ENCODE data around the gene PSMD14. TPM values are rescaled to one million over a fixed set of nuclear protein-coding genes. Genes with fewer than 3 reads are reported as not detected.

PSMD14 gene
- total and polyA plus RNA-seq, 8 donors = 36.7 to 64.3 (median 40.9) TPM

DNA sequence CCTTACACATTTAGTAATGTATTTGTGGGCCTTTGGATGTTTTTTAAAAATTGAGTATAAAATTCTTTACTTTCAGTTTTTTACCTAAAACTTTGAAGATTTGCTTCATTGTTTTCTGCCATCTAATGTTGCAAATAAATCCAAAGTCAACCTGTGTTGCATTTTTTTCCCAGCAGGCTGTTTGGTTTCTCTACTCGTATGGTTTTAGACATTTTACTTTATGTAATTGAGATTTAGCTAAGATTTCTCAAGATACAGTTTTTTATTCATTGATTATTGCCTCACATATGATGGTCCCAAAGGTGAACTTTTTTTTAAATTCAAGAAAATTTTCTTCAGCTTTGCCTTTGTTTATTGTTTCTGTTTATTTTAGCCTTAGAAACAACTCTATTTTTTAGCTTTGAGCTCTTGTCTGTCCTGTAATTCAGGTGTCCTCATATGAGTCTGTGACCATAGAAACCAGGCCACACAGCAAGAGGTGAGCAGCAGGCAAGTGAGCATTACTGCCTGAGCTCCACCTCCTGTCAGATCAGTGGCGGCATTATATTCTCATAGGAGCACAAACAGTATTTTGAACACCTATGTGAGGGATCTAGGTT lies 54.4 kb downstream of the PSMD14 start:
- H3K36me3 ChIP-seq = peaks cover 0 to 22% of the 10 kb centered on the region in 2 donors
- DNase-seq = no peak
- TF ChIP-seq, protein P1, sequence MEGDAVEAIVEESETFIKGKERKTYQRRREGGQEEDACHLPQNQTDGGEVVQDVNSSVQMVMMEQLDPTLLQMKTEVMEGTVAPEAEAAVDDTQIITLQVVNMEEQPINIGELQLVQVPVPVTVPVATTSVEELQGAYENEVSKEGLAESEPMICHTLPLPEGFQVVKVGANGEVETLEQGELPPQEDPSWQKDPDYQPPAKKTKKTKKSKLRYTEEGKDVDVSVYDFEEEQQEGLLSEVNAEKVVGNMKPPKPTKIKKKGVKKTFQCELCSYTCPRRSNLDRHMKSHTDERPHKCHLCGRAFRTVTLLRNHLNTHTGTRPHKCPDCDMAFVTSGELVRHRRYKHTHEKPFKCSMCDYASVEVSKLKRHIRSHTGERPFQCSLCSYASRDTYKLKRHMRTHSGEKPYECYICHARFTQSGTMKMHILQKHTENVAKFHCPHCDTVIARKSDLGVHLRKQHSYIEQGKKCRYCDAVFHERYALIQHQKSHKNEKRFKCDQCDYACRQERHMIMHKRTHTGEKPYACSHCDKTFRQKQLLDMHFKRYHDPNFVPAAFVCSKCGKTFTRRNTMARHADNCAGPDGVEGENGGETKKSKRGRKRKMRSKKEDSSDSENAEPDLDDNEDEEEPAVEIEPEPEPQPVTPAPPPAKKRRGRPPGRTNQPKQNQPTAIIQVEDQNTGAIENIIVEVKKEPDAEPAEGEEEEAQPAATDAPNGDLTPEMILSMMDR (IDR thresholded peaks at IDR 0.05) = no peak
- H3K27ac ChIP-seq = no peak overlapping the region
- no peaks in the 10 kb centered on the region for H3K27me3 ChIP-seq
- peaks cover 0 to 37% of the 10 kb centered on the region in 2 donors for H3K9me3 ChIP-seq
- intact Hi-C loops (cut with DNase I) = no loop called here
- ATAC-seq = no peak
- no peak overlapping the region for H3K4me3 ChIP-seq
- H3K4me1 ChIP-seq = no peaks in the 10 kb centered on the region

DNA sequence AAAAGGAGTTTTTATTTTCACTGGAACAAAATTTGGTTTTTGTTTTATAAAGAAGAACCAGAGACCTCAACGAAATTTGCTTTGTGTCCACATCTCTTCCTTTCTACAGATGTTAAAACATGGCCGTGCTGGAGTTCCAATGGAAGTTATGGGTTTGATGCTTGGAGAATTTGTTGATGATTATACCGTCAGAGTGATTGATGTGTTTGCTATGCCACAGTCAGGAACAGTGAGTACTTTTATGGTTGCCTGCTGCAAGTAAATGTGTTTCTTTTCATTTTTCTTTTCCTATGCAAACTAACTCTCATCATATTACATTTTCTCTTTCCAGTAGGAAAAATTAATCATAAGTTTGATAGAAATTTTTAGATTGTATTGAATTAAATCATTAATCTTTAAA lies 59.5 kb downstream of the PSMD14 start:
- DNase-seq (no peak), ATAC-seq (no peak)
- Histone ChIP-seq H3K4me1 (no peaks in the 10 kb centered on the region), H3K27ac (no peak overlapping the region), H3K27me3 (no peaks in the 10 kb centered on the region), H3K9me3 (peaks cover 0 to 12% of the 10 kb centered on the region in 2 donors), H3K4me3 (no peak overlapping the region), H3K36me3 (peaks cover 0 to 50% of the 10 kb centered on the region in 2 donors)
- intact Hi-C loops (cut with DNase I) = no loop called here
- TF ChIP-seq, protein P1 (IDR thresholded peaks at IDR 0.05) = no peak

DNA sequence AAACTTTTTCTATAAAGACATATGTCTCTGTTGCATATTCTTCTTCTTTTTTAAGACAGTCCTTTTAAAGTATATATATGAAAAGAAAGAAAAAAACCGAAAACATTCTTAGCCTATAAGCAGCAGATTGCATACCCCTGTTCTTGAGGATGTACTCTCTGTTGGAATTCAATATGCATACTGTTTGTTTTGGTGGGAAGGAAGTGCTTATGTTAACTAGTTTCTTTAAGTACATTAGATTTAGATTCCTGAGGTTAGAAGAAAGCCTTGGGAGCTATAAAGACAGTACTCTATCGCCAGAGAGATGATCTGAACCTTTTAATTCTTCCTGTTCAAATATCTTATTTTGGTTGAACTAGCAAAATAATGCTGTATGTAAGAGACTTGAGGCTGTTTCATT lies 61.1 kb downstream of the PSMD14 start:
- H3K4me3 ChIP-seq = no peak overlapping the region
- H3K4me1 ChIP-seq = no peaks in the 10 kb centered on the region
- no peaks in the 10 kb centered on the region for H3K9me3 ChIP-seq
- DNase-seq (no peak), ATAC-seq (no peak)
- H3K27ac ChIP-seq = no peak overlapping the region
- H3K27me3 ChIP-seq = no peaks in the 10 kb centered on the region
- peaks cover 0 to 46% of the 10 kb centered on the region in 2 donors for H3K36me3 ChIP-seq
- intact Hi-C loops (cut with DNase I) = no loop called here
- TF ChIP-seq, protein P1 (IDR thresholded peaks at IDR 0.05) = no peak

DNA sequence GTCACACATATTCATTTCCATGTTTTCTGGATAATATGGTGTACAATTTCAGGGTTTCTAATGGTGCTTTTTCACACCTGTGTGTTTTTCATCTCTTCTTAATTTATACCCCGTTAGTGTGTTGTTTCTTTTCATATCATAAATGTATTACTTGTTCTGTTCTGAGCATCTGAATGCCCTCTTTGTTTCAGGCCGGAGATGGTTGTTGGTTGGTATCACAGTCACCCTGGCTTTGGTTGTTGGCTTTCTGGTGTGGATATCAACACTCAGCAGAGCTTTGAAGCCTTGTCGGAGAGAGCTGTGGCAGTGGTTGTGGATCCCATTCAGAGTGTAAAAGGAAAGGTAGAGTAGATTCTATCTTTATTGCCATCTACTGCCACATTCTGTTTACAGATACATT lies 62.8 kb downstream of the PSMD14 start:
- no peak for ATAC-seq
- H3K4me3 ChIP-seq = no peak overlapping the region
- H3K36me3 ChIP-seq = peaks cover 0 to 48% of the 10 kb centered on the region in 2 donors
- no peaks in the 10 kb centered on the region for H3K4me1 ChIP-seq
- H3K27ac ChIP-seq = no peak overlapping the region
- no peak for DNase-seq
- intact Hi-C loops (cut with DNase I) = no loop called here
- TF ChIP-seq, protein P1 (IDR thresholded peaks at IDR 0.05) = no peak
- H3K9me3 ChIP-seq = no peaks in the 10 kb centered on the region
- no peaks in the 10 kb centered on the region for H3K27me3 ChIP-seq

DNA sequence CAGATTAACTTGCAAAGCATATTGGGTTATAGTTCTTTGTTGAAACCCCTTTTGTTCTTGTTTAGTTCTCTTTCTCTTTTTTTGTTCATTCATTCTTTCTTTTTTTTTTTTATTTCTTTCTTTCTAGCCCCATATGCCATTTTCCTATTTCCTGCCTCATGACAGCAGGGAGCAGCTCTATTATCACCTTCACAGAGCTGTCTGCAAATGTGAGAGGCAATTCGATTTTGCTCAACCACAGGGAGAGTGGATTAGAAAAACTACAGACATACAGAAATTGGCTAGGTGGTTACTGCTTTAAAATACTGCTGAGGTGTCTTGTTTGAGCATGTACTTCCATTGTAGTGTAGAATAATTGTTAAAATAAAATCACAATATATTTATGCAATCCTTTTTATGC lies 63.6 kb downstream of the PSMD14 start:
- no peak for ATAC-seq
- Histone ChIP-seq H3K27me3 (no peaks in the 10 kb centered on the region), H3K27ac (no peak overlapping the region), H3K36me3 (peaks cover 0 to 51% of the 10 kb centered on the region in 2 donors), H3K4me3 (no peak overlapping the region), H3K4me1 (no peaks in the 10 kb centered on the region), H3K9me3 (no peaks in the 10 kb centered on the region)
- DNase-seq = no peak
- intact Hi-C loops (cut with DNase I) = no loop called here
- TF ChIP-seq, protein P1 (IDR thresholded peaks at IDR 0.05) = no peak

Measured in left lung (tissue), 10 donors.